Right cardiac atrium (tissue), 5 donors: ENCODE data around the gene LY6G5C. TPM values are rescaled to one million over a fixed set of nuclear protein-coding genes. Genes with fewer than 3 reads are reported as not detected.

Source experiments
- ATAC-seq, 2 donors: fragments of 200-7000 bp; cut with Tn5 transposase; one replicate each; pipeline versions ENCODE4 v1.8.0 to v1.9.1; 2020; ENCODE audit warnings: moderate library complexity in 2 of 2, mild to moderate bottlenecking in 1 of 2
- DNase-seq, 3 donors: peaks; one replicate each; pipeline ENCODE4 v3.0.0-alpha.2; 2020
- H3K27ac ChIP-seq: one replicate; pipeline ENCODE4 v1.5.1; 2013; ENCODE audit warnings: mild to moderate bottlenecking, low read length, control low read depth, moderate library complexity
- H3K27me3 ChIP-seq: one replicate; pipeline ENCODE4 v1.6.1; 2013; ENCODE audit not compliant: control insufficient read depth, insufficient read depth
- H3K4me1 ChIP-seq: one replicate; pipeline ENCODE4 v1.6.1; 2013; ENCODE audit warnings: low read length; ENCODE audit not compliant: control insufficient read depth, insufficient read depth
- H3K4me3 ChIP-seq: one replicate; pipeline ENCODE4 v1.5.1; 2013; ENCODE audit warnings: low read length, control low read depth
- H3K9me3 ChIP-seq: one replicate; pipeline ENCODE4 v1.6.1; 2013; ENCODE audit warnings: low read length; ENCODE audit not compliant: control insufficient read depth
- WGBS: extraction: QIAGEN DNeasy Blood & Tissue Kit; methylation state at CpG from one replicate; pipeline ENCODE4 v1.1.7; 2013; 5-methylcytosine and 5-hydroxymethylcytosine counted together
- intact Hi-C, 4 donors: fragments of 100-400 bp; cut with DNase I; formaldehyde crosslinking; loops; one replicate each; pipeline versions ENCODE4 v1.11.0 to v1.14.0; 2022 to 2023
- polyA plus RNA-seq: library from polyadenylated mRNA; stranded (reverse); fragments of 200-250 nt; gene quantifications from one replicate; pipeline ENCODE4 v1.2.3, GENCODE V29; 2013
- total RNA-seq, 4 donors: library from RNA; stranded (reverse); fragmentation: NEBNext Ultra II Directional; extraction: Animal tissue kit (Norgen Biotek cat#: 25700); gene quantifications; one replicate each; pipeline ENCODE4 v1.2.1, GENCODE V29; 2021
- donor health status: healthy with polysubstance abuse.
- donor health status: DM: no; HTN: yes; CAD: no.
- donor health status: DM: no; HTN: no; CAD: no.
- donor health status: DM: no; HTN: yes; CAD: no; lungs with severe emphysema.
- donor health status: DM: yes; HTN: yes; CAD: no.

LY6G5C gene
- total and polyA plus RNA-seq, 5 donors = 2.1 to 5.0 (median 2.4) TPM

DNA sequence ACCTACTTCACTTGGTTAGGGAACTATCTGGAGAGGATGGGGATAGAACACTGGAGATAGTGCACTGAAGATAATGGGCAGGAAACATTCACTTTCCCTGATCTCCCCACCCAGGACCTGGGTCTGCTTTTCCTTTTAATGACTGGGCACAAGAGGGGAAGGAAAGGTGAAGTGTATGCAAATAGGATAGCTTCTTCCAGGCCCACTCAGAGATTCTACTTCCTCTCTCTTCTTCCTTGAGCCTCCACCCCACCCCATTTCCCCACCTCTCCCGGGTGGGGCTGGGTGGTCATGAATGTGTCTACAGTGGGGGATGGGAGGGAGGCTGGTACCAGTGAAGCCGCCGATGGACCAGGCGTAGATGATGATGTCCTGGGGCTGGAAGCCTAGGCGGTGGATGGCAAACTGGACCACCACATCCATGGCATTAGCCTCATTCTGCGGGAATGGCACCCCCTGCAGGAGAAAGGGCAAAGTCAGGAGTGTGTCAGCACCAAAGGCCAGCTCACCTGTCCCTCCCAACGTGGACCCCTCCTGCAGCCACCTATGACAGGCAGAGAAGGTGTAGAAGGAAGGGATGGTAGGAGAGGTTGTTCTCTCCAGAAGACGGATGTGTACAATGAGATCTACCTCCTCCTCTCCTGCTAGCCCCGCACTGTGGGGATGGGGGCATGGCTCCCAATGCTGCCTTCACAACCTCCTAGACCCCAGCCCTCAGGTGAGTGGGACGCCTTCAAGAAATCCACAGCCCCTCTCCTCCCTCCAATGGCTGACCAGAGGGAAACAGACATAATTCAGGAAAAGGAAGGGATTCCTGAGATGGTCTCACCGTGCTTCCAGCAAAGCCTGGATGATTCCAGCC lies 8.6 kb upstream of the LY6G5C start:
- intact Hi-C loops = loop anchor here in 3 of 4 donors (10.0 kb wide), 2 partner anchors 175 to 265 kb away; partner anchors contain the start of genes NELFE (in 2 of the 3), SKIC2 (in 2 of the 3) and NEU1 (in 1 of the 3)
- ATAC-seq (no peak), DNase-seq (no peak)
- Histone ChIP-seq H3K9me3 (no peaks in the 10 kb centered on the region), H3K27ac (no peak overlapping the region), H3K4me3 (no peak overlapping the region), H3K4me1 (no peaks in the 10 kb centered on the region), H3K27me3 (no peaks in the 10 kb centered on the region)
- WGBS = 69% methylated on average over 11 of the region's 11 CpGs

DNA sequence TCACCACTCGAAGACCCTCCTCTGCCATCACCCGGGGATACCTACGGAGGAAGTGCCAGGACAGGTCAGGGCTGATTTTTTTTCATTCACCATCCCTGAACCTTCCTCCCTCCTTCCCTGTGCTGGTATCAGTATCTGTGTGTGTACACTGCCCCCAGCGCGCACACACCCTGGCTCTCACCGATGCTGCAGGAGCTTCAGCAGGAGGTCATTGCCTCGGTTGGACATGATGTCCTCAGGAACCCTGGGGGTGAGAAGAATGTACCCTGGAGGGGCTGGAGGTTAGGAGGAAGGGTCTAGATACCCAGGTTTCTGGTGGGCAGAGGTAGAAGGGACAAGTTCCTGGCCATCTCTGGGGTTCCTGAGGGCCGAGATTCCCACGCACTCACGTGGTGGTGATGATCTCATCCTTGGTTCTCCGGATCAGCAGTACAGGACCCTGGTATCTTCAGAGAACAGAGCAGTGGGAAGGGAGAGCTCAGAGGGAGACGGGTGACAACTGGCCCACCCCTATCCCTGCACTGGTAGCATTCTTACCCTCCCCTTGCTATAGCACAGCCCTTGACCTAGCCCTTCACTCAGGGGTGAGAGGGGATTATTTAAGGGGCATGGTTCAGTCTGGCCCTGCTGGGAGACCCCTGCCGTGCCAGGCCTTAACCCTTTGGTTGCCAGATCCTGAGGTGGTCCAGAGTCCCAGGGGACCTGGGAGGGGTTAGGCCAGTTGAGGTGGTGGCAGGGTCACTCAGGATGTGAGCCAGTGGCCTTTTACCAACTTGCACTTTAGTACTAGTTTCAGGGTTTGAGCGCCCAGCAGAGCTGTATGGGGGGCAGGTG lies 7.2 kb upstream of the LY6G5C start:
- Histone ChIP-seq H3K27ac (no peak overlapping the region), H3K4me1 (no peaks in the 10 kb centered on the region), H3K27me3 (no peaks in the 10 kb centered on the region), H3K9me3 (no peaks in the 10 kb centered on the region), H3K4me3 (no peak overlapping the region)
- intact Hi-C loops = loop anchor here in 3 of 4 donors (10.0 kb wide), 2 partner anchors 177 to 267 kb away; partner anchors contain the start of genes NELFE (in 2 of the 3), SKIC2 (in 2 of the 3) and NEU1 (in 1 of the 3)
- 74% methylated on average over 14 of the region's 14 CpGs for WGBS
- ATAC-seq (no peak), DNase-seq (no peak)

DNA sequence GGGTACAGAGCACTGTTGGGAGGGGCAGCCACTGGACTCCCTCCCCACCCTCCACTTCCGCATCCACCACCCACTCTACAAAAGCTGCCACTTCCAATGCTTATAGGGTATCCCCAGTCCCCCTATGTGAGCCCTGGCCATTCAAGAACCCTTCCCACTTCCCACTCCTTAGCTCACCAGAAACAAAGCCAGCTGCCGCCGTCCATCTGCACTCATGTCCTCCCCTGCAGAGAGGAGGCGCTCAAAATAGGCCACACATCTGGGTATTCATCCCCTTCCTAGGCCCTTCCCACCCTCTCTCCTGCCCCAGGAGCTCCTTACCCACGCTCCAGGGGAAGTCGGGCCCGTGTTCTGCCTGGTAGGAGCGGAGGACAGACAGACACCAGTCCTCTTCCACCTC lies 6.5 kb upstream of the LY6G5C start:
- ATAC-seq (no peak), DNase-seq (no peak)
- no peaks in the 10 kb centered on the region for H3K9me3 ChIP-seq
- no peak overlapping the region for H3K4me3 ChIP-seq
- H3K4me1 ChIP-seq = no peaks in the 10 kb centered on the region
- WGBS = 83% methylated on average over 8 of the region's 8 CpGs
- intact Hi-C loops = loop anchor here in 3 of 4 donors (10.0 kb wide), 2 partner anchors 177 to 267 kb away; partner anchors contain the start of genes NELFE (in 2 of the 3), SKIC2 (in 2 of the 3) and NEU1 (in 1 of the 3)
- no peak overlapping the region for H3K27ac ChIP-seq
- no peaks in the 10 kb centered on the region for H3K27me3 ChIP-seq

DNA sequence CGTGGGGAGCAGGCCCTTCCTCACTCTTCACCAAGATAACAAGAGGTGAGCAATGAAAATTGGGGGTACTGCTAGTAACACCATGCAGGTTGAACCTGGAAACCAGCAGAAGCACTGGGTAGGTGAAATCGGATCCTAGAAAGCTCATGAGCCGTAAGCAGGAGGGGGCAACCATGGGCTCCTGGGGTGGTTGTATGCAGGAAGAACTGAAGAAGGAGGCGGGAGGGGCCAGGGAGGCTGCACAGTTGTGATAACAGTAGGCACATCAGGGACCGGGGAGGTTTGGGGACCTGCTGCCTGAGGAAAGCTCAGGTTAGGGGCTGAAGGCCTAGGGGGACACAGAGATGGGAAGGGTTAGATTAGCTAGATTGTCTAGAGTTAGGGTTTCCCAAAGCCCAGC lies 5.6 kb upstream of the LY6G5C start:
- DNase-seq (no peak), ATAC-seq (no peak)
- Histone ChIP-seq H3K4me1 (no peaks in the 10 kb centered on the region), H3K27me3 (no peaks in the 10 kb centered on the region), H3K9me3 (no peaks in the 10 kb centered on the region), H3K4me3 (no peak overlapping the region), H3K27ac (no peak overlapping the region)
- intact Hi-C loops = loop anchor here in 3 of 4 donors (10.0 kb wide), 2 partner anchors 178 to 268 kb away; partner anchors contain the start of genes NELFE (in 2 of the 3), SKIC2 (in 2 of the 3) and NEU1 (in 1 of the 3)
- 76% methylated on average over 5 of the region's 5 CpGs for WGBS

DNA sequence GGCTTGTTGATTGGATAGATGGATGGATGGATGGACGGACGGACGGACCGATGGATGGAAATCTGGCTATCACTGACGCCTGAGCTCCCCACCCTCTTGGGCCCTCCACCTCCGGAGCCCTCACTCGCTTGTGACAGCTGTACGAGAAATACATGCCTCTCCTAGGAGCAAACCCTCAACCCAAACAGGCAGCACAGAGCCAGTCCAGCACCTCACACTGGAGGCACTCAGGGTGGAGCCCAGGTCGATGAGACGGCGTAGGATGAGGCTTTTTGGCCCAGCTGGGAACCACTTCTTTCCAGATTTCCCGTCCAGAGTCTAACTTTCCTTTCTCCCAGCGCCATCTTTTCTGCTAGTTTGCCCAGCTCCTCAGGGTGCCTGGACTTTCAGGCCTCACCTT lies 2.7 kb upstream of the LY6G5C start:
- H3K27me3 ChIP-seq = no peaks in the 10 kb centered on the region
- H3K27ac ChIP-seq = no peak overlapping the region
- H3K4me1 ChIP-seq = peaks cover 3% of the 10 kb centered on the region
- DNase-seq (no peak), ATAC-seq (no peak)
- intact Hi-C loops = loop anchor here in 3 of 4 donors (5.0 to 10.0 kb wide), 4 partner anchors 44 to 271 kb away; partner anchors contain the start of genes NELFE (in 2 of the 3), SKIC2 (in 2 of the 3), DDAH2 (in 1 of the 3) and NEU1 (in 1 of the 3)
- 62% methylated on average over 13 of the region's 13 CpGs for WGBS
- H3K4me3 ChIP-seq = no peak overlapping the region
- H3K9me3 ChIP-seq = no peaks in the 10 kb centered on the region

DNA sequence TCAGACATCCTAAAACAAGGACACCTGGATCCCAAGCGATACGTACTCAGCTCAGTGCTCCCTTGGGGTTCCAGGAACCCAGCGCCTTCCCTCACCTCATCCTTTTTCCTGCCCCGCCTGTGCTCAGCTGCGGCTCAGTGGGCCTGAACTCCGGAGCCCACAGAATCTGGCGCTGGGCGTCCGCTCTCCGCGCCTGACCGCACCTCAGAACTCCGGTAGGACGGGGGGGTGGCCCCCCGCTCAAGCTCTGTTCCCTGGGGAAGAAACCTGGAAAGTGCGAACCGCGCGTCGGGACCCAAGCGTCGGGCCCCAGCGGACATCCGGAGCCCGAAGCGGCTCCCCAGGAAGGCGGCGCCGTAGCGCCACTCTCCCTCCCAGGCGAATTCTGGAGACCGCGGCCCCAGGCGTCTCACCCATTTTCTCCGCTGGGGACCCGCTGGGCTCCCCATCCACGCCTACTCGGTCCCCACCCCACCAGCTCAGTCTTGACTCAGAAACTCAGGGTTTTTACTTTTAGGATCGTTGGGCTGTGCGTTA lies 336 bp upstream of the LY6G5C start:
- peaks cover 3% of the 10 kb centered on the region for H3K4me1 ChIP-seq
- ATAC-seq (peak; percentile 65 to 68), DNase-seq (peak; percentile 41 to 81 (median 80))
- peak overlapping the region; percentile 70 for H3K4me3 ChIP-seq
- no peaks in the 10 kb centered on the region for H3K27me3 ChIP-seq
- H3K27ac ChIP-seq = peak overlapping the region; percentile 49
- intact Hi-C loops = loop anchor here in 3 of 4 donors (2.0 to 10.0 kb wide), 5 partner anchors 46 to 274 kb away; partner anchors contain the start of genes NELFE (in 2 of the 3), SKIC2 (in 2 of the 3), DDAH2 (in 1 of the 3) and NEU1 (in 1 of the 3)
- no peaks in the 10 kb centered on the region for H3K9me3 ChIP-seq
- under 1% methylated on average over 40 of the region's 40 CpGs for WGBS

DNA sequence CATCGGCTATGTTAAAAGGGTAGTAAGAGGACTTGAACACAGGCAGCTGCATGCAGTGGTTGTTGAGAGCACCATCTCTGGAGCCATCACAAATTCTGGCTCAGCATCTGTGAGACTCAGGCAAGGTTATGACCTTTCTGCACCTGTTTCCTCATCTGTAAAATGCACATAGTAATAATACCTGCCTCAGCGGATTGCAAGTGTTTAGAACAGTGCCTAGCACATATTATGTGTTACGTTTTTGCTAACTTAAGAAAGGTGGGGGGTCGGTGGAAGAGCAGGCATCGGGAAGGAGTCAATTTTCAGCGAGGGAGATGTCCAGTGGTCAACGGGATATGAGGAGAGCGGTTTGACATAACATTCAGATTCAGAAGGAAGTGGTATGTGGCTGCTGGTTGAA lies 2.9 kb downstream of the LY6G5C start:
- DNase-seq = no peak
- Histone ChIP-seq H3K4me3 (no peak overlapping the region), H3K4me1 (peaks cover 3% of the 10 kb centered on the region), H3K27me3 (no peaks in the 10 kb centered on the region), H3K9me3 (no peaks in the 10 kb centered on the region), H3K27ac (no peak overlapping the region)
- 76% methylated on average over 8 of the region's 8 CpGs for WGBS
- intact Hi-C loops = no loop called here
- no peak for ATAC-seq

DNA sequence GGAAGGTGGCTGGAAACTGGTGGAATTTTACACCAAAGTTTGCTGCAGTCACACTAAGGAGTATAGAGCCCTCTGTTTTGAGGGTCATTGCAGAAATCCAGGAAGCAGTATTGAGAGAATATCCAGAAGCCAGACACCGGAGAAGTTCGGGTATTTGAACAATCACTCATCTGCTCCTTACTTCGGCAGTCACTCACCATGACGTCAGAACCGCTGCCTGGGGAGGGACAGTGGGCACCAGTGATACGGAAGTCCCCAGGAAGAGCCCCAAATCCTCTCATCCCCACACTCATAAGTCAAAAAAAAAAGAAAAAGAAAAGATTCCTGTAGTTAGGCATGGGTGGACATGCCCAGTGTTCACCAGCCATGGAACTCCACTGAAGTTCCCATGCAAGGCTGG lies 4.0 kb downstream of the LY6G5C start:
- H3K9me3 ChIP-seq = no peaks in the 10 kb centered on the region
- 58% methylated on average over 6 of the region's 6 CpGs for WGBS

DNA sequence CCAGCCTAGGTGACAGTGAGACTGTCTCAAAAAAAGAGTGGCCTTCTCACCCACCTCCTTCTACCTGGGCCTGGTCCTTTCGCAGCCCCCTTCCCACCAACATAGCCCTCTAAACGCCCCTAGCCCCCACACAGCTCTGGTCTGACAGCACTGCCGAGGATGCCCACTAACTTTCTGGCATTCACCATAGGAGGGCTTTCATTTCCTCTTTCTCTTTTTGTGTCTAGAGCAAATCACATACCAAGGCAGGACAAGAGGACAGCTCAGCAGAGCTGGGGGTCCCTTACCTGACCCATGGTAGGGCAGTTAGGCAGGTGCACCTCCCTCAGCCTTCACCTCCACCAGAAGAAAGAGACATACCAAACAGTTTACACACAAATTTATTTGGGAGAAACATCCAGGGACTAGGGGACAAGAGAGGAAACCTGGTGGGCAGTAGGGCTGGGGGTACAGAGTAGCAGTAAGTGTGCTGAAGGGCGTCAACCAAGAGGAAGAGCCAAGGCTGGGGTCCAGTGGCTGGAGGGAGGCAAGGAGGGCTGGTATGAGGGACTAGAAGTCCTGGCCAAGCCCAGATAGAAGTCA lies 4.5 kb downstream of the LY6G5C start:
- Histone ChIP-seq H3K9me3 (no peaks in the 10 kb centered on the region), H3K4me1 (peaks cover 3% of the 10 kb centered on the region), H3K27ac (no peak overlapping the region), H3K27me3 (no peaks in the 10 kb centered on the region), H3K4me3 (no peak overlapping the region)
- intact Hi-C loops = no loop called here
- no peak for ATAC-seq
- WGBS = 82% methylated on average over 4 of the region's 4 CpGs
- no peak for DNase-seq

More for the DNA sequence above, 4.0 kb downstream of the LY6G5C start:
- intact Hi-C loops = no loop called here
- peaks cover 3% of the 10 kb centered on the region for H3K4me1 ChIP-seq
- no peak overlapping the region for H3K27ac ChIP-seq
- no peak overlapping the region for H3K4me3 ChIP-seq
- ATAC-seq (no peak), DNase-seq (no peak)
- H3K27me3 ChIP-seq = no peaks in the 10 kb centered on the region

DNA sequence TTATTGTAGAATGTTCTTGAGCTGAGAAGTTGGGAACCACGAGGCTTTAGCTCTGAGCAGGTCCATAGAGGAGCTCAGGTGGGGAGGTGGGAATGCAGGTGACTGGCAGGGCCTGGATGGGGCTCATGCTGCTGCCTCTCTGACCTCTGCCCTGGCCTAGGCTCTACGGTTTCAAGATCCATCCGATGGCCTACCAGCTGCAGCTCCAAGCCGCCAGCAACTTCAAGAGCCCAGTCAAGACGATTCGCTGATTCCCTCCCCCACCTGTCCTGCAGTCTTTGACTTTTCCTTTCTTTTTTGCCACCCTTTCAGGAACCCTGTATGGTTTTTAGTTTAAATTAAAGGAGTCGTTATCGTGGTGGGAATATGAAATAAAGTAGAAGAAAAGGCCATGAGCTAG lies 11.2 kb downstream of the LY6G5C start, which contains the start of gene LY6G5B:
LY6G5B (plus strand) TSS at position 301 of the 400 bp plus-strand sequence. CDS start 975 bp downstream, outside the sequence.
- H3K27me3 ChIP-seq = no peaks in the 10 kb centered on the region
- no peak within 1 kb of the TSS for H3K4me3 ChIP-seq
- 80% methylated on average over 8 of the region's 8 CpGs for WGBS
- peak in 1 of 3 donors; percentile 45 for DNase-seq
- intact Hi-C loops = loop anchor here in 1 of 4 donors (5.0 to 10.0 kb wide), 2 partner anchors 58 to 1305 kb away; partner anchors contain the start of gene DDAH2
- no peaks in the 10 kb centered on the region for H3K9me3 ChIP-seq
- no peak within 1 kb of the TSS for H3K27ac ChIP-seq
- no peaks in the 10 kb centered on the region for H3K4me1 ChIP-seq
- ATAC-seq = no peak
